HepG2 (cell line): Measurements from ENCODE around the gene CDHR4. TPM values are rescaled to one million over a fixed set of nuclear protein-coding genes. Genes with fewer than 3 reads are reported as not detected.

Source experiments
- CBX2 ChIP-seq, 2 experiments: fragments of 200-600 bp in 1 of 2; sonication (generic); formaldehyde crosslinking in 1 of 2; IDR thresholded peaks; 2 replicates each; pipeline versions ENCODE4 v1.7.0 to v1.8.1; 2018 to 2022; ENCODE audit warnings: low read depth in 2 of 2, low read length in 1 of 2, mild to moderate bottlenecking in 1 of 2, missing genetic modification reagents in 1 of 2
- FOXK1 ChIP-seq: sonication (generic); formaldehyde crosslinking; IDR thresholded peaks from 2 replicates; pipeline ENCODE4 v1.4.0; 2020; ENCODE audit warnings: low read depth, missing genetic modification reagents, borderline replicate concordance
- ONECUT2 ChIP-seq: sonication (generic); formaldehyde crosslinking; IDR thresholded peaks from 2 replicates; pipeline ENCODE4 v1.4.0; 2020; ENCODE audit warnings: missing genetic modification reagents
- POLR2A ChIP-seq, 2 experiments: IDR thresholded peaks; 2 replicates each; pipeline ENCODE4 v1.6.1; 2011; ENCODE audit warnings: low read depth in 2 of 2, low read length in 2 of 2, mild to moderate bottlenecking in 1 of 2, moderate library complexity in 1 of 2; ENCODE audit not compliant: insufficient read depth in 1 of 2
- SMARCC2 ChIP-seq: fragments of 450-650 bp; IDR thresholded peaks from 2 replicates; pipeline ENCODE4 v1.6.1; 2017; ENCODE audit warnings: antibody characterized with exemption, mild to moderate bottlenecking
- THAP11 ChIP-seq: IDR thresholded peaks from 2 replicates; pipeline ENCODE4 v1.6.1; 2016; ENCODE audit warnings: missing biosample characterization, missing genetic modification reagents
- U2AF1 ChIP-seq: fragments of 200-400 bp; formaldehyde crosslinking; optimal IDR thresholded peaks from 2 replicates; pipeline ENCODE3; 2017; ENCODE audit warnings: mild to moderate bottlenecking, low read depth, low read length
- ZFAT ChIP-seq: sonication (generic); formaldehyde crosslinking; conservative IDR thresholded peaks from 2 replicates; pipeline ENCODE4 v1.8.1; 2023; ENCODE audit warnings: missing genetic modification reagents, inconsistent platforms
- ZFP1 ChIP-seq: IDR thresholded peaks from 2 replicates; pipeline ENCODE4 v1.6.1; 2016
- ZNF510 ChIP-seq: sonication (generic); formaldehyde crosslinking; IDR thresholded peaks from 2 replicates; pipeline ENCODE4 v1.4.0; 2020; ENCODE audit warnings: low read depth, mild to moderate bottlenecking, missing genetic modification reagents
- ZNF552 ChIP-seq: sonication (generic); formaldehyde crosslinking; IDR thresholded peaks from 2 replicates; pipeline ENCODE4 v1.9.0; 2022; ENCODE audit warnings: missing genetic modification reagents, mild to moderate bottlenecking, borderline replicate concordance
- ZNF788 ChIP-seq: sonication (generic); formaldehyde crosslinking; IDR thresholded peaks from 2 replicates; pipeline ENCODE4 v1.5.0; 2020; ENCODE audit warnings: mild to moderate bottlenecking, missing genetic modification reagents, borderline replicate concordance
- ZSCAN20 ChIP-seq: sonication (generic); formaldehyde crosslinking; IDR thresholded peaks from 2 replicates; pipeline ENCODE4 v1.4.0; 2020; ENCODE audit warnings: missing genetic modification reagents, mild to moderate bottlenecking, borderline replicate concordance
- ZSCAN22 ChIP-seq: sonication (generic); formaldehyde crosslinking; IDR thresholded peaks from 2 replicates; pipeline ENCODE4 v1.4.0; 2020; ENCODE audit warnings: mild to moderate bottlenecking, missing genetic modification reagents
- ZSCAN25 ChIP-seq: sonication (generic); formaldehyde crosslinking; IDR thresholded peaks from 2 replicates; pipeline ENCODE4 v1.8.0; 2022; ENCODE audit warnings: mild to moderate bottlenecking, missing genetic modification reagents
- polyA plus RNA-seq, 8 experiments: library from polyadenylated mRNA; depleted of rRNA in 3 of 8; stranded (reverse) in 7 of 8; unstranded in 1 of 8; fragments of >200 nt; fragmentation: Illumina TruSeq in 4 of 8; extraction: Trizol in 4 of 8; gene quantifications; 2 replicates each; pipeline versions ENCODE4 v1.2.1 to v1.2.3, GENCODE V29; 2011 to 2016; ENCODE audit warnings: low read depth in 4 of 8, missing spikeins in 1 of 8, mixed read lengths in 1 of 8; ENCODE audit not compliant: insufficient read depth in 1 of 8
- total RNA-seq, 5 experiments: library from RNA; depleted of rRNA; stranded (reverse); fragments of >200 nt; fragmentation: Illumina TruSeq; extraction: Trizol; gene quantifications; 2 replicates each; pipeline ENCODE4 v1.2.3, GENCODE V29; 2016; ENCODE audit warnings: low read depth in 1 of 5
- TF ChIP-seq, protein P1 (sequence below): sonication (generic); formaldehyde crosslinking; IDR thresholded peaks from 2 replicates; pipeline ENCODE4 v1.8.1; 2022; ENCODE audit warnings: mild to moderate bottlenecking, missing genetic modification reagents
- TF ChIP-seq, protein P2 (sequence below): sonication (generic); formaldehyde crosslinking; IDR thresholded peaks from 2 replicates; pipeline ENCODE4 v1.4.0; 2020; ENCODE audit warnings: missing genetic modification reagents
- TF ChIP-seq, protein P3 (sequence below): sonication (generic); formaldehyde crosslinking; IDR thresholded peaks from 2 replicates; pipeline ENCODE4 v1.8.0; 2022; ENCODE audit warnings: mild to moderate bottlenecking, missing genetic modification reagents, borderline replicate concordance
- TF ChIP-seq, protein P4 (sequence below): sonication (generic); formaldehyde crosslinking; IDR thresholded peaks from 2 replicates; pipeline ENCODE4 v1.5.0; 2020; ENCODE audit warnings: mild to moderate bottlenecking, low read depth, missing genetic modification reagents, borderline replicate concordance
- TF ChIP-seq, protein P5 (sequence below): sonication (generic); formaldehyde crosslinking; IDR thresholded peaks from 2 replicates; pipeline ENCODE4 v1.5.1; 2020; ENCODE audit warnings: mild to moderate bottlenecking, missing genetic modification reagents, borderline replicate concordance
- TF ChIP-seq, protein P6 (sequence below): sonication (generic); formaldehyde crosslinking; IDR thresholded peaks from 2 replicates; pipeline ENCODE4 v1.8.1; 2023; ENCODE audit warnings: missing genetic modification reagents, mild to moderate bottlenecking, borderline replicate concordance

CDHR4 gene
- total and polyA plus RNA-seq, 2 of the 13 experiments (the other 11 are each of a cell fraction or from before 2014, with no cell fraction given) = 0.21 TPM; not detected in 1

DNA sequence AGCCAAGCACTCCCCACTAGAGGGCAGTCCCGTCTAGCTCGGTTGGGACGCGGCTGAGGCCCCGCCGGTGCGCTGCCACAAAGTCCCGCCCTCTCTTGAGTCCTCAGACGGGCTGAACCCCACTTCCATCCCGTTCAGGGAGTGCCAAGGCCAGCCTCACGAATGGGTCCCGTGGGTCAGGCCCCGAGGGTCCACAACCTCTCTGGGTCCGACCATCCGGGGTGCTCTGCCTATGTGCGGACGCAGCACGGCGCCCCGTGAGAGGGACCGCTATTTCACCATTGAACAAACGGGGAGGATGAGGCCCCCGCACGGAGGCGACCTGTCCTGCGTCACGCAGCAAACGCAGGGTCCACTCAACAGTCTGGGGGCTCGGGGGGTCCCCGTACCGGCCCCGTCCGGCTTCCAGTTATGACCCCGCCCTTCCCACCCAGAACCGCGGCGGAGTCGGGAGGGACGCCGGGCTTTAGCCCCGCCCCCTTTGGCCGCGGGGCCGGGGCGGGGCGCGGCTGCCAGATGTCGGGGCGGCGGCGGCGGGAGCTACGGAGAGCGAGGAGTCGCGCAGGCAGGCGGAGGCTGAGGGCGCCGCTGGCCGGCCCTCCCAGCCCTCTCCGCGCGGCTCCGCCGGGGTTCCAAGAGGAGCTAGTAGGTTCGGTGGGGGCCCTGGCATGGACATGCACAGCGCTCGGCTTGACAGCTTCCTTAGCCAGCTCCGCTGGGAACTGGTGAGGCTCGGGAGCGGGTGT lies 3.2 kb upstream of the CDHR4 start, which contains the start of gene INKA1 (continued):
- TF ChIP-seq, protein P1, sequence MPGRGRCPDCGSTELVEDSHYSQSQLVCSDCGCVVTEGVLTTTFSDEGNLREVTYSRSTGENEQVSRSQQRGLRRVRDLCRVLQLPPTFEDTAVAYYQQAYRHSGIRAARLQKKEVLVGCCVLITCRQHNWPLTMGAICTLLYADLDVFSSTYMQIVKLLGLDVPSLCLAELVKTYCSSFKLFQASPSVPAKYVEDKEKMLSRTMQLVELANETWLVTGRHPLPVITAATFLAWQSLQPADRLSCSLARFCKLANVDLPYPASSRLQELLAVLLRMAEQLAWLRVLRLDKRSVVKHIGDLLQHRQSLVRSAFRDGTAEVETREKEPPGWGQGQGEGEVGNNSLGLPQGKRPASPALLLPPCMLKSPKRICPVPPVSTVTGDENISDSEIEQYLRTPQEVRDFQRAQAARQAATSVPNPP (CRISPR knock-in tag) = no peak
- TF ChIP-seq POLR2A (IDR thresholded peaks at IDR 0.05; ENCODE audit: insufficient read depth in 1 of 2, low read depth in 2 of 2, low read length in 2 of 2) (no peak), SMARCC2 (no peak), ZNF510 (CRISPR knock-in tag) (no peak), ZSCAN22 (CRISPR knock-in tag) (no peak), ZNF788 (CRISPR knock-in tag) (no peak; the same call in 1 of the 2 replicates), ZSCAN25 (no peak; the same call in 1 of the 2 replicates), FOXK1 (CRISPR knock-in tag) (no peak), ONECUT2 (no peak), THAP11 (CRISPR knock-in tag) (peak; percentile 60), ZFP1 (no peak), CBX2 (IDR thresholded peaks at IDR 0.05; ENCODE audit: low read depth, low read length) (no peak), CBX2 (CRISPR knock-in tag; IDR thresholded peaks at IDR 0.05; ENCODE audit: low read depth) (no peak), ZSCAN20 (CRISPR knock-in tag) (no peak), U2AF1 (peak; percentile 22), ZFAT (no peak), ZNF552 (CRISPR knock-in tag) (no peak)
- TF ChIP-seq, protein P2, sequence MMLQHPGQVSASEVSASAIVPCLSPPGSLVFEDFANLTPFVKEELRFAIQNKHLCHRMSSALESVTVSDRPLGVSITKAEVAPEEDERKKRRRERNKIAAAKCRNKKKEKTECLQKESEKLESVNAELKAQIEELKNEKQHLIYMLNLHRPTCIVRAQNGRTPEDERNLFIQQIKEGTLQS = peak; percentile 17; the same call in 1 of the 2 replicates
- TF ChIP-seq, protein P3, sequence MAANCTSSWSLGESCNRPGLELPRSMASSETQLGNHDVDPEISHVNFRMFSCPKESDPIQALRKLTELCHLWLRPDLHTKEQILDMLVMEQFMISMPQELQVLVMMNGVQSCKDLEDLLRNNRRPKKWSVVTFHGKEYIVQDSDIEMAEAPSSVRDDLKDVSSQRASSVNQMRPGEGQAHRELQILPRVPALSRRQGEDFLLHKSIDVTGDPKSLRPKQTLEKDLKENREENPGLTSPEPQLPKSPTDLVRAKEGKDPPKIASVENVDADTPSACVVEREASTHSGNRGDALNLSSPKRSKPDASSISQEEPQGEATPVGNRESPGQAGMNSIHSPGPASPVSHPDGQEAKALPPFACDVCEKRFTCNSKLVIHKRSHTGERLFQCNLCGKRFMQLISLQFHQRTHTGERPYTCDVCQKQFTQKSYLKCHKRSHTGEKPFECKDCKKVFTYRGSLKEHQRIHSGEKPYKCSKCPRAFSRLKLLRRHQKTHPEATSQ (CRISPR knock-in tag) = no peak
- TF ChIP-seq, protein P4, sequence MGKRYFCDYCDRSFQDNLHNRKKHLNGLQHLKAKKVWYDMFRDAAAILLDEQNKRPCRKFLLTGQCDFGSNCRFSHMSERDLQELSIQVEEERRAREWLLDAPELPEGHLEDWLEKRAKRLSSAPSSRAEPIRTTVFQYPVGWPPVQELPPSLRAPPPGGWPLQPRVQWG (CRISPR knock-in tag) = no peak
- TF ChIP-seq, protein P5, sequence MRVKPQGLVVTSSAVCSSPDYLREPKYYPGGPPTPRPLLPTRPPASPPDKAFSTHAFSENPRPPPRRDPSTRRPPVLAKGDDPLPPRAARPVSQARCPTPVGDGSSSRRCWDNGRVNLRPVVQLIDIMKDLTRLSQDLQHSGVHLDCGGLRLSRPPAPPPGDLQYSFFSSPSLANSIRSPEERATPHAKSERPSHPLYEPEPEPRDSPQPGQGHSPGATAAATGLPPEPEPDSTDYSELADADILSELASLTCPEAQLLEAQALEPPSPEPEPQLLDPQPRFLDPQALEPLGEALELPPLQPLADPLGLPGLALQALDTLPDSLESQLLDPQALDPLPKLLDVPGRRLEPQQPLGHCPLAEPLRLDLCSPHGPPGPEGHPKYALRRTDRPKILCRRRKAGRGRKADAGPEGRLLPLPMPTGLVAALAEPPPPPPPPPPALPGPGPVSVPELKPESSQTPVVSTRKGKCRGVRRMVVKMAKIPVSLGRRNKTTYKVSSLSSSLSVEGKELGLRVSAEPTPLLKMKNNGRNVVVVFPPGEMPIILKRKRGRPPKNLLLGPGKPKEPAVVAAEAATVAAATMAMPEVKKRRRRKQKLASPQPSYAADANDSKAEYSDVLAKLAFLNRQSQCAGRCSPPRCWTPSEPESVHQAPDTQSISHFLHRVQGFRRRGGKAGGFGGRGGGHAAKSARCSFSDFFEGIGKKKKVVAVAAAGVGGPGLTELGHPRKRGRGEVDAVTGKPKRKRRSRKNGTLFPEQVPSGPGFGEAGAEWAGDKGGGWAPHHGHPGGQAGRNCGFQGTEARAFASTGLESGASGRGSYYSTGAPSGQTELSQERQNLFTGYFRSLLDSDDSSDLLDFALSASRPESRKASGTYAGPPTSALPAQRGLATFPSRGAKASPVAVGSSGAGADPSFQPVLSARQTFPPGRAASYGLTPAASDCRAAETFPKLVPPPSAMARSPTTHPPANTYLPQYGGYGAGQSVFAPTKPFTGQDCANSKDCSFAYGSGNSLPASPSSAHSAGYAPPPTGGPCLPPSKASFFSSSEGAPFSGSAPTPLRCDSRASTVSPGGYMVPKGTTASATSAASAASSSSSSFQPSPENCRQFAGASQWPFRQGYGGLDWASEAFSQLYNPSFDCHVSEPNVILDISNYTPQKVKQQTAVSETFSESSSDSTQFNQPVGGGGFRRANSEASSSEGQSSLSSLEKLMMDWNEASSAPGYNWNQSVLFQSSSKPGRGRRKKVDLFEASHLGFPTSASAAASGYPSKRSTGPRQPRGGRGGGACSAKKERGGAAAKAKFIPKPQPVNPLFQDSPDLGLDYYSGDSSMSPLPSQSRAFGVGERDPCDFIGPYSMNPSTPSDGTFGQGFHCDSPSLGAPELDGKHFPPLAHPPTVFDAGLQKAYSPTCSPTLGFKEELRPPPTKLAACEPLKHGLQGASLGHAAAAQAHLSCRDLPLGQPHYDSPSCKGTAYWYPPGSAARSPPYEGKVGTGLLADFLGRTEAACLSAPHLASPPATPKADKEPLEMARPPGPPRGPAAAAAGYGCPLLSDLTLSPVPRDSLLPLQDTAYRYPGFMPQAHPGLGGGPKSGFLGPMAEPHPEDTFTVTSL = no peak
- TF ChIP-seq, protein P6, sequence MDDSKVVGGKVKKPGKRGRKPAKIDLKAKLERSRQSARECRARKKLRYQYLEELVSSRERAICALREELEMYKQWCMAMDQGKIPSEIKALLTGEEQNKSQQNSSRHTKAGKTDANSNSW (CRISPR knock-in tag) = no peak
